ENCODE results near the gene MYADML2.
"Not testable (repeated sequence)": the region's sequence is repeated elsewhere in the genome, so short reads cannot be mapped to it uniquely, and the experiment has no call there.

MYADML2 gene

GRCh38 chr17:81957691-81958432, 10.8 kb upstream of the MYADML2 start:
- no peak for DNase-seq

- no peak for DNase-seq
Measured at GRCh38 chr17:81956607-81957589, 9.9 kb upstream of the MYADML2 start.

GRCh38 chr17:81955756-81956544, 8.9 kb upstream of the MYADML2 start:
- DNase-seq = no peak

- DNase-seq = no peak
Measured at GRCh38 chr17:81955058-81955681, 8.1 kb upstream of the MYADML2 start.

- no peak for DNase-seq
Measured at GRCh38 chr17:81954131-81955057, 7.4 kb upstream of the MYADML2 start.

- DNase-seq = not testable (repeated sequence)
Measured at GRCh38 chr17:81953443-81953842, 6.4 kb upstream of the MYADML2 start.

- DNase-seq = no peak
Measured at GRCh38 chr17:81952792-81953228, 5.8 kb upstream of the MYADML2 start.

GRCh38 chr17:81951785-81952684, 5.0 kb upstream of the MYADML2 start:
- no peak for DNase-seq

- no peak for DNase-seq
Measured at GRCh38 chr17:81950501-81950900, 3.5 kb upstream of the MYADML2 start.

- DNase-seq = no peak
Measured at GRCh38 chr17:81948635-81949378, 1.8 kb upstream of the MYADML2 start.

- DNase-seq = no peak
Measured at GRCh38 chr17:81944858-81945257, 2.2 kb downstream of the MYADML2 start.

- DNase-seq = no peak
Measured at GRCh38 chr17:81942167-81942553, 4.9 kb downstream of the MYADML2 start.

- no peak for DNase-seq
Measured at GRCh38 chr17:81941484-81942166, 5.4 kb downstream of the MYADML2 start.

- DNase-seq = no peak
Measured at GRCh38 chr17:81940538-81941483, 6.2 kb downstream of the MYADML2 start.

- no peak for DNase-seq
Measured at GRCh38 chr17:81939881-81940385, 7.1 kb downstream of the MYADML2 start.

- DNase-seq = no peak
Measured at GRCh38 chr17:81939218-81939617, 7.8 kb downstream of the MYADML2 start.

GRCh38 chr17:81935709-81936084, 11.3 kb downstream of the MYADML2 start:
- no peak for DNase-seq

All from DMS79 (cell line).